GM21528 (cell line): ENCODE data around the gene LTBP2.

Experiments
- ATAC-seq: cut with Tn5 transposase; IDR thresholded peaks from one replicate; pipeline ENCODE4 v1.9.1; 2021; ENCODE audit warnings: mild to moderate bottlenecking, moderate library complexity; ENCODE audit not compliant: unreplicated experiment, low FRiP score

Gene LTBP2

DNA sequence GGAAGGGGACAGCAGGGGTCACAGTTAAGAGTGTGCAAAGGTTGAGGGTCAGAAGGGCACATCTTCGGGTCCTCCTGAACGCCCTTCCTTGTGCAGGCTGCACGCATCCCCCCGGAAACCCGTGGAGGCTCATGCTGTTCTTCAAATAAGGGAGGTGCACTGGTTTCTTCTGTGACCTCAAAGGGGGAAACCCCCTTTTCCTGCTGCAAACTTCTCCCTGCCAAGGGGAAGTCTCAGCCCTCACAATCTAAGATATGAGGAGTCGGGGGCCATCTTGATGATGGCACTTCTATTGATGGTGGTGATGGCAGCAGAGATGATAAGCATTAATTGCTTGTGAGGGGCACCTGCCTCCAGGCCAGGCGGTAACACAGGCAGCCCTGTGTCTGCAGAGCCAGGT is 78.5 kb downstream of the LTBP2 start:
- ATAC-seq, result no peak

- ATAC-seq, result no peak
Observed at GRCh38 chr14:74532246-74532645, 79.8 kb downstream of the LTBP2 start.

DNA sequence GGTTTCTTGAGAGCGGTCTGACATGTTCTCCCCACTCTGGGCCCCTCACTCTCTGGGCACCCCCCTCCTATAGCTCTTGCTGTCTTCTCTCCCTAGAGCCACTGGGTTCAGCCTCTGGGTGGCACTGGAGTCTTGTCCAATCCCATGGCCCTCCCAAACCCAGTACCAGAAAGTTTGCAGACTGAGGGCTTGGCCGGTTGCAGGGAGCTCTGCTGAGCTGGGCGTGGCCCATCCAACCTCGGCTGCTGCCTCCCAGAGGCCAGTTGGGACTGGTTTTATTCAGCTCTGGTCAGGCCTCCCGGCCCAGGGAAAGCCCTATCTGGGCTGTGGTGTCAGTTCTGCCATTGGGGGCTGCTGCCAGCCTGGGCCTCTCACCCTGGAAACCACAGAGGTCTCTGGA is 80.6 kb downstream of the LTBP2 start:
- no peak for ATAC-seq

DNA sequence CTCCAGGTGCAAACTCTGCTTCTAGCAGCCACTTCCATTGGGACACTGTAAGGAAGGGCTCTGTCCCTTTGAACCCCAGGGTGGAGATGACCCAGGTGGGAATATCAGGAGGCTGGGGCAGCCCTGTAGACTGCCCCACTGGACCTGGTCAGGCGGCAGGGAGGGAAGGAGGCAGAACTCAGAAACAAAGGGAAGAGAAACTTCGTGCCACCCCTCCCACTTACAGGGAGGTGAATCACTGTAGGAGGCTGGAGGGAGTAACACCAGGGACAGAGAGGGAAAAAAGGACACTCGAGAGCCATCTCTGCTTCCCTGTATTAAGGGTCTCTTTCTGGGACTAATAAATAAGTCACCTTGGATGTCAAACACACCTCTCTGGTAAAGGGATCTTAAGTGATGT is 81.0 kb downstream of the LTBP2 start:
- ATAC-seq, result no peak

GRCh38 chr14:74528886-74529285 is 83.2 kb downstream of the LTBP2 start:
- ATAC-seq, result no peak

DNA sequence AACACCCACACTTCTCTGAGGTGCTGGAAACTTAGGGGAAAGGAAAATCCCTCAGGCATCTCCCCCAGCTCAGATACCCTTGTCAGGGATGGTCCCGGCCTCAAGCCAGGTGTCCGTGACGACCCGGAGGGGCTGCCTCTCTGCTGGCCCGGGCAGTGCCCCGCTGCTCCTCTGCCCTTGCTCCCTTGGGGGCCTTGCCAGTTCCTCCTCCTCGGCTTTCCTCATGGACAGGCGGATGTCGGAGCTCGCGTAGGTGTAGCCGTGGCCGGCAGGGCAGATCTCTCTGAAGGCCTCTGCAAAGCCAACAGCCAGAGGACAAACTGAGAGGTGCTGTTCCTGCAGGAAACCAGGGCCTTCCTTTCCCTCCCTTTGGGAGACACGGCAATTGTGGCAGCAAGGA is 83.6 kb downstream of the LTBP2 start:
- ATAC-seq, result no peak

GRCh38 chr14:74527736-74528280 is 84.2 kb downstream of the LTBP2 start:
- ATAC-seq, result no peak

- ATAC-seq, result no peak
Observed at GRCh38 chr14:74526854-74527585, 85.0 kb downstream of the LTBP2 start.

DNA sequence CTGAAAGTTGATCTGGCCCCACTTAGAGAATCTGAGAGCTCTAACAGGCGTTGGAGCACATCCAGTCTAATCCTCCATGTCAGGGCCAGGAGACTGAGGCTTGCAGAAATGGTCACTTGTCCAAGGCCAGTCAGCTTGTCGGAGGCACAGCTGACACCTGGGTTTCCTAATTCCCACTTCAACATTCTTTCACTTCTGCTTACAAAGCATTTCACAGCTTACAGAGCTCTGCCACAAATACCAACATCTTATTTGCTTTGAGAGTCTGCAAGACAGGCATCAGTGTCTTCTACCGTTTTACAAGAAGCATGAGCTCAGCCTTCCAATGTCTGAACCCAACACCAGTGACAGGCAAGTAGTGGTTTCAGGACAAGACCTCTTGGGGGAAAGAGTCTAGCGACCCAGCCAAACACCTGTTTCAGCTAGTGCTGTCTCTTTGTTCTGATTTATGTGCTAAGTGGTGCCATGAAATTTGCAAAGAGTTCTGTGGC is 86.6 kb downstream of the LTBP2 start:
- no peak for ATAC-seq

- no peak for ATAC-seq
Observed at GRCh38 chr14:74524812-74525135, 87.3 kb downstream of the LTBP2 start.

GRCh38 chr14:74524076-74524811 is 87.8 kb downstream of the LTBP2 start:
- ATAC-seq, result no peak

DNA sequence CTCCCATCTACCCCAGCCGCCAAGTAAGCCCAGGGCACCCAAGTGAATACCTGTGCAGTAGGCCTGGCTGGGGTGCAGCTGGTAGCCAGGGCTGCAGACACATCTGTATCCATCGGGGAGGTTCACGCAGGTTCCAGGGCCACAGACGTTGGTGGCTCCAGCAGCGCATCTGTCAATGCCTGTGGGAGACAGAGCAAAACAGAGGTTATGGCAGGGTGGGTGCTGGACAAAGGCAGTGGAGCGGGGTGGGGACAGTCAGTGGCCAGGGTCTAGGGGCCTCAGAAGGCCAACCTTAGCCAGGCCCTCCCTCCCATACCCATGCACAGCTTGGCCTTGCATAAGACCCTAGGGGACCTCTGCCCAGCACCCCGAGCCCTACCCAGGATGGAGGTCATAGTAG is 89.3 kb downstream of the LTBP2 start:
- ATAC-seq, result no peak

GRCh38 chr14:74521756-74522155 is 90.3 kb downstream of the LTBP2 start:
- ATAC-seq, result no peak

GRCh38 chr14:74519316-74520074 is 92.5 kb downstream of the LTBP2 start:
- no peak for ATAC-seq

GRCh38 chr14:74518221-74518620 is 93.8 kb downstream of the LTBP2 start:
- ATAC-seq, result no peak

- ATAC-seq, result no peak
Observed at GRCh38 chr14:74517731-74518130, 94.3 kb downstream of the LTBP2 start.

DNA sequence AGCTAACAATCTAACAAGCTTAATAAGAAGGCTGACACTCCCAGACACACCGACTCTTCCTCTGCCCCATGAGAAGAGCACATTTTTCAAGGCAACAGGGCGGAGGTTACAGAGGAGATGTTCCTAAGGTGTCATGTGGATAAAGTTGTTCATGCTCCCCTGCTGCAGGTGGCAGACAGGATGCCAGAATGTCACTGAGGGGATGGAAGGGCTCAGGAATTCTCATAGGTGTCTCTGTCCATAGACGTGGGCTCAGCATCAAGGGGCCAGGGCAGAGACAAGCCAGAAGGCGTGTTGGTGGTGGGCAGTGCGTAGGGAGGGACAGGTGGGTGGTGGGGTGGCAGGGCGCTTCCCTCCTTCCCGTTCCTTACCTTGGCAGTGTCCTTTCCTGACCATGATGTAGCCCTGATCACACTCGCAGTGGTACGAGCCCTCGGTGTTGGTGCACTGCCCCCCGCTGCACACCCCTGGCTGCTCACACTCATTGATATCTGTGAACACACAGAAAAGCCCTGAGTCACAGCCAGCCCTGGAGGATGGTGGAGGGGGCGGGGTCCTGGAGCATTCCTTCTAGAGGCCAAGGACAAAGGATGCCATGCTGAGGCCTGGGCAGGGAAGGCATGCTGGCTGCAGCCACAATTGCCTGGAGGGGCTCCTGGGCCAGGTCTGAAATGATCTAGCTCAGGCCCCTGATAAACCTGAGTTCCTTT is 95.4 kb downstream of the LTBP2 start:
- ATAC-seq, result no peak

DNA sequence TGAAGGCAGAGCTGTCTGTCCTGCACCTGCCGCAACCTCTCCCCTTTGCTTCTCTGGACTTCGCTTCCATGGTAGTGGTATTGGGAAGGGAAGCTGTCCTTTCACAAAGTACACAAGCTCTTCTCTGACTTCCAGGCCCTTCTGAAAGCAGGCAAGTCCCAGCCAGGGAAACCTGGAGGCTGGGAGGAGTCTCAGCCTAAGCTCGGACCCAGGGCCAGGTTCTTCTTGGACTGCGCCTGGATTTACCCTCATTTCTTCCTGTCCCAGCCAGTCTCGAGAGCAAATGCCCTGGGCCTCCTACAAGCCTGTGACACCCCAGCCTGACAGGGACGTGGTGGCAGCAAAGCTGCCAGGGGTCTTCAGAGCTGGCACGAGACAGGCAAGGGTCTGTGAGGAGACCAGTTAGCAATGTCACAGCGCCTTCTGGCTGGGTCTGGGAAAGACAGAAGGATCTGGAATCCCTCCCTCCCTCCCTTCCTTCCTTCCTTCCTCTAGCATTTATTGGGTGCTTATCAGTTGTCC is 96.1 kb downstream of the LTBP2 start:
- ATAC-seq, result no peak

- ATAC-seq, result no peak
Observed at GRCh38 chr14:74514471-74514941, 97.5 kb downstream of the LTBP2 start.
